H1 (cell line): ENCODE results near the gene ARHGAP21. TPM values are rescaled to one million over a fixed set of nuclear protein-coding genes. Genes with fewer than 3 reads are reported as not detected.

ENCODE experiments used
- CTCF ChIA-PET: fragments of 300-600 bp; sonication (Branson Sonifier 250); formaldehyde crosslinking; loops from one replicate; lab custom pipeline; 2021; ENCODE audit not compliant: partially characterized antibody; lab: Charles Lee
- POLR2A ChIA-PET: fragments of 300-600 bp; sonication (Branson Sonifier 250); formaldehyde crosslinking; loops from one replicate; lab custom pipeline; 2021; ENCODE audit warnings: inconsistent platforms; ENCODE audit not compliant: partially characterized antibody; lab: Charles Lee
- DNase-seq, 2 experiments: peaks; one replicate each; pipeline versions ENCODE4 v3.0.0 to v3.0.0-alpha.2; 2010 to 2022; ENCODE audit warnings: low spot score in 2 of 2, low read depth in 1 of 2, mixed read lengths in 1 of 2
- FAIRE-seq: peaks from 2 replicates; lab custom pipeline; 2011; peaks lifted over from hg19 to GRCh38; lab: Jason Lieb, UNC
- H2AFZ ChIP-seq: 2 replicates; pipeline ENCODE4 v1.8.1; 2012; ENCODE audit warnings: low read length, inconsistent platforms
- H2AK5ac ChIP-seq: 2 replicates; pipeline ENCODE4 v1.6.1; 2013; ENCODE audit warnings: low read depth, low read length
- H2BK120ac ChIP-seq: replicated peaks from 2 replicates; pipeline ENCODE3; 2013; ENCODE audit warnings: low read depth, low read length, inconsistent platforms
- H2BK12ac ChIP-seq: 2 replicates; pipeline ENCODE4 v1.6.1; 2013; ENCODE audit warnings: low read depth, low read length
- H2BK15ac ChIP-seq: 2 replicates; pipeline ENCODE4 v1.6.1; 2013; ENCODE audit warnings: low read length
- H2BK20ac ChIP-seq: 2 replicates; pipeline ENCODE4 v1.6.1; 2013; ENCODE audit warnings: low read length
- H2BK5ac ChIP-seq: 2 replicates; pipeline ENCODE4 v1.6.1; 2013; ENCODE audit warnings: low read depth, low read length
- H3K14ac ChIP-seq: 2 replicates; pipeline ENCODE4 v1.6.1; 2013; ENCODE audit warnings: inconsistent platforms; ENCODE audit not compliant: insufficient read length
- H3K18ac ChIP-seq: 2 replicates; pipeline ENCODE4 v1.6.1; 2013; ENCODE audit warnings: low read length; ENCODE audit errors: extremely low read depth
- H3K23ac ChIP-seq: 2 replicates; pipeline ENCODE4 v1.6.1; 2013; ENCODE audit warnings: inconsistent platforms; ENCODE audit not compliant: insufficient read length
- H3K23me2 ChIP-seq: 2 replicates; pipeline ENCODE4 v1.6.1; 2013; ENCODE audit warnings: low read depth, low read length
- H3K27ac ChIP-seq: 2 replicates; pipeline ENCODE4 v1.6.1; 2011; ENCODE audit warnings: low read depth, low read length, inconsistent platforms
- H3K27me3 ChIP-seq, 4 experiments: replicated peaks in 1 of 4; 1 replicate in 1 of 4; 2 replicates in 3 of 4; pipeline versions ENCODE4 v1.6.1 to v1.8.1; 2011 to 2013; ENCODE audit warnings: low read length in 3 of 4, mild to moderate bottlenecking in 3 of 4, inconsistent platforms in 2 of 4, mixed read lengths in 2 of 4, moderate library complexity in 1 of 4; ENCODE audit not compliant: control insufficient read depth in 3 of 4, insufficient read depth in 3 of 4; ENCODE audit errors: extremely low read depth in 1 of 4
- H3K36me3 ChIP-seq, 4 experiments: 2 replicates each; pipeline versions ENCODE4 v1.6.1 to v1.8.1; 2011 to 2013; ENCODE audit warnings: mild to moderate bottlenecking in 4 of 4, low read length in 3 of 4, moderate library complexity in 2 of 4, control low read depth in 1 of 4, inconsistent platforms in 1 of 4; ENCODE audit not compliant: insufficient read depth in 4 of 4, control insufficient read depth in 2 of 4
- H3K4ac ChIP-seq: replicated peaks from 2 replicates; pipeline ENCODE3; 2013; ENCODE audit warnings: low read length, low read depth, mixed read lengths, inconsistent platforms; ENCODE audit not compliant: insufficient read length
- H3K4me1 ChIP-seq, 4 experiments: replicated peaks in 1 of 4; 1 replicate in 1 of 4; 2 replicates in 3 of 4; pipeline versions ENCODE4 v1.6.1 to v1.8.1; 2011 to 2013; ENCODE audit warnings: low read length in 3 of 4, inconsistent platforms in 2 of 4, mixed read lengths in 1 of 4; ENCODE audit not compliant: insufficient read depth in 4 of 4, control insufficient read depth in 3 of 4
- H3K4me2 ChIP-seq, 2 experiments: 2 replicates each; pipeline versions ENCODE4 v1.6.1 to v1.8.1; 2011 to 2013; ENCODE audit warnings: low read depth in 2 of 2, low read length in 2 of 2, control low read depth in 1 of 2, inconsistent platforms in 1 of 2, mild to moderate bottlenecking in 1 of 2; ENCODE audit not compliant: insufficient read depth in 1 of 2
- H3K4me3 ChIP-seq, 4 experiments: fragments of 200-600, 300-600 bp in 1 of 4; sonication (generic), shearing (Covaris generic), sonication (Bioruptor Twin) in 1 of 4; 2 replicates each; pipeline versions ENCODE4 v1.5.1 to v1.8.1; 2011 to 2016; ENCODE audit warnings: low read length in 4 of 4, low read depth in 3 of 4, control low read depth in 2 of 4, inconsistent platforms in 2 of 4, mild to moderate bottlenecking in 2 of 4, mixed read lengths in 1 of 4, moderate library complexity in 1 of 4; ENCODE audit not compliant: insufficient read depth in 2 of 4; ENCODE audit errors: extremely low read depth in 1 of 4
- H3K56ac ChIP-seq: replicated peaks from 2 replicates; pipeline ENCODE3; 2013; ENCODE audit warnings: low read depth, mild to moderate bottlenecking, mixed read lengths, low read length, inconsistent platforms; ENCODE audit not compliant: insufficient read length
- H3K79me1 ChIP-seq: 2 replicates; pipeline ENCODE4 v1.6.1; 2013; ENCODE audit warnings: low read depth, low read length, control low read depth
- H3K79me2 ChIP-seq, 2 experiments: 2 replicates each; pipeline versions ENCODE4 v1.6.1 to v1.8.1; 2012 to 2013; ENCODE audit warnings: low read length in 2 of 2, mild to moderate bottlenecking in 2 of 2, inconsistent platforms in 1 of 2; ENCODE audit not compliant: insufficient read depth in 2 of 2, control insufficient read depth in 1 of 2
- H3K9ac ChIP-seq, 4 experiments: replicated peaks in 1 of 4; 1 replicate in 1 of 4; 2 replicates in 3 of 4; pipeline versions ENCODE4 v1.6.1 to v1.8.1; 2011 to 2013; ENCODE audit warnings: low read depth in 3 of 4, low read length in 3 of 4, control low read depth in 2 of 4, mild to moderate bottlenecking in 2 of 4, moderate library complexity in 2 of 4, inconsistent platforms in 1 of 4; ENCODE audit errors: extremely low read depth in 1 of 4
- H3K9me3 ChIP-seq, 2 experiments: 2 replicates each; pipeline versions ENCODE4 v1.6.1 to v1.8.1; 2012 to 2013; ENCODE audit warnings: mild to moderate bottlenecking in 2 of 2, moderate library complexity in 2 of 2, control low read depth in 1 of 2, inconsistent platforms in 1 of 2, low read depth in 1 of 2, low read length in 1 of 2, mixed read lengths in 1 of 2; ENCODE audit not compliant: insufficient read depth in 2 of 2
- H4K20me1 ChIP-seq, 2 experiments: replicated peaks in 1 of 2; 2 replicates each; pipeline versions ENCODE3 to v1.8.1; 2011 to 2013; ENCODE audit warnings: inconsistent platforms in 2 of 2, low read length in 2 of 2, mild to moderate bottlenecking in 1 of 2; ENCODE audit not compliant: insufficient read depth in 2 of 2, control insufficient read depth in 1 of 2
- H4K5ac ChIP-seq: 2 replicates; pipeline ENCODE4 v1.6.1; 2013; ENCODE audit warnings: low read length, low read depth, mixed read lengths, inconsistent platforms; ENCODE audit not compliant: insufficient read length
- H4K8ac ChIP-seq: 2 replicates; pipeline ENCODE4 v1.8.0; 2013; ENCODE audit warnings: mild to moderate bottlenecking, moderate library complexity, low read length, inconsistent platforms; ENCODE audit not compliant: insufficient read depth; ENCODE audit errors: extremely low read depth
- H4K91ac ChIP-seq: replicated peaks from 2 replicates; pipeline ENCODE3; 2013; ENCODE audit warnings: low read length, mixed read lengths, inconsistent platforms; ENCODE audit not compliant: insufficient read length
- MAX ChIP-seq: IDR thresholded peaks from 2 replicates; pipeline ENCODE4 v1.6.1; 2012; ENCODE audit warnings: inconsistent platforms
- SUZ12 ChIP-seq: fragments of 200-600 bp; sonication (generic); IDR thresholded peaks from 2 replicates; pipeline ENCODE4 v1.6.1; 2012; ENCODE audit warnings: mild to moderate bottlenecking, inconsistent platforms, low read length, moderate library complexity, mixed read lengths
- WGBS, 2 experiments: shearing (Covaris generic) in 1 of 2; methylation state at CpG; one replicate each; pipeline versions ENCODE4 v1.1.6 to v1.1.7; 2013 to 2015; ENCODE audit warnings: low lambda C conversion rate in 2 of 2, mixed read lengths in 2 of 2, inconsistent platforms in 1 of 2, low coverage in 1 of 2, missing lambda C conversion rate in 1 of 2; ENCODE audit not compliant: insufficient replicate concordance in 2 of 2, insufficient coverage in 1 of 2, insufficient read length in 1 of 2; ENCODE audit errors: extremely low coverage in 1 of 2, missing lambda C conversion rate in 1 of 2; 5-methylcytosine and 5-hydroxymethylcytosine counted together
- polyA plus RNA-seq, 7 experiments: library from polyadenylated mRNA; depleted of rRNA in 3 of 7; stranded (reverse) in 5 of 7; unstranded in 2 of 7; fragments of >200 nt in 5 of 7; fragments of 200-250 nt in 2 of 7; gene quantifications; 1 replicate in 5 of 7; 2 replicates in 1 of 7; 4 replicates in 1 of 7; pipeline versions ENCODE4 v1.2.1 to v1.2.3, GENCODE V29; 2011 to 2013; ENCODE audit warnings: missing spikeins in 2 of 7, mixed read lengths in 2 of 7
- total RNA-seq: library from RNA; stranded (reverse); fragmentation: NEBNext Ultra II Directional; extraction: Animal tissue kit (Norgen Biotek cat#: 25700); gene quantifications from 2 replicates; pipeline ENCODE4 v1.2.1, GENCODE V29; 2021

Gene ARHGAP21
- total and polyA plus RNA-seq, 2 of the 8 experiments (the other 6 are each of a cell fraction or from before 2014, with no cell fraction given) = 14.4 to 35.3 TPM

GRCh38 chr10:24740714-24741113, 17.0 kb upstream of the ARHGAP21 start:
- ChIA-PET CTCF (no interaction called here), POLR2A (no interaction called here)
- no peaks in the 10 kb centered on the region for H3K4me1 ChIP-seq
- no peaks in the 10 kb centered on the region for H3K79me1 ChIP-seq
- FAIRE-seq = no peak
- H3K9me3 ChIP-seq = no peaks in the 10 kb centered on the region
- H3K27me3 ChIP-seq = no peaks in the 10 kb centered on the region
- no peak overlapping the region for H2BK5ac ChIP-seq
- H3K27ac ChIP-seq = no peak overlapping the region
- DNase-seq = no peak
- no peak overlapping the region for H2BK12ac ChIP-seq
- H3K4me3 ChIP-seq = no peak overlapping the region
- H3K79me2 ChIP-seq = no peaks in the 10 kb centered on the region
- no peak overlapping the region for H3K14ac ChIP-seq
- H3K9ac ChIP-seq = no peak overlapping the region
- H2BK20ac ChIP-seq = no peak overlapping the region
- H4K91ac ChIP-seq = no peak overlapping the region
- H2AK5ac ChIP-seq = no peak overlapping the region
- H3K36me3 ChIP-seq = no peaks in the 10 kb centered on the region
- no peak overlapping the region for H2BK15ac ChIP-seq
- no peaks in the 10 kb centered on the region for H4K20me1 ChIP-seq
- no peak overlapping the region for H2AFZ ChIP-seq
- TF ChIP-seq MAX (no peak), SUZ12 (no peak)
- H2BK120ac ChIP-seq = no peak overlapping the region
- H3K56ac ChIP-seq = no peak overlapping the region
- H3K4me2 ChIP-seq = no peak overlapping the region
- H3K23ac ChIP-seq = no peak overlapping the region
- no peak overlapping the region for H3K18ac ChIP-seq
- H4K5ac ChIP-seq = no peak overlapping the region
- WGBS, 2 experiments = 90% methylated on average over 1 of the region's 1 CpG; no CpG with 5 or more reads in 1 of the 2 experiments
- no peaks in the 10 kb centered on the region; the same call in 1 of the 2 replicates for H3K23me2 ChIP-seq
- H3K4ac ChIP-seq = no peak overlapping the region
- no peak overlapping the region for H4K8ac ChIP-seq
